Stomach (tissue), 9 donors: ENCODE data around the gene ITGA3. TPM values are rescaled to one million over a fixed set of nuclear protein-coding genes. Genes with fewer than 3 reads are reported as not detected.

Source experiments
- DNase-seq, 2 donors: peaks; one replicate each; pipeline versions ENCODE4 v3.0.0 to v3.0.0-alpha.2; 2013 to 2019
- H3K27ac ChIP-seq, 5 donors: fragments of 200-600 bp in 4 of 5; sonication (generic) in 4 of 5; one replicate each; pipeline ENCODE4 v1.5.1; 2013 to 2019; ENCODE audit warnings: mild to moderate bottlenecking in 1 of 5, moderate library complexity in 1 of 5
- H3K27me3 ChIP-seq, 3 donors: fragments of 200-600 bp; sonication (generic); one replicate each; pipeline ENCODE4 v1.5.1; 2017 to 2019; ENCODE audit warnings: mixed run types in 1 of 3
- H3K36me3 ChIP-seq, 4 donors: fragments of 200-600 bp; sonication (generic); 1 replicate in 3 of 4; 2 replicates in 1 of 4; pipeline ENCODE4 v1.5.1; 2016 to 2019
- H3K4me1 ChIP-seq, 4 donors: fragments of 200-600 bp; sonication (generic); one replicate each; pipeline ENCODE4 v1.5.1; 2016 to 2019
- H3K4me3 ChIP-seq, 4 donors: fragments of 200-600 bp; sonication (generic) in 3 of 4; one replicate each; pipeline ENCODE4 v1.5.1; 2016 to 2019; ENCODE audit warnings: mild to moderate bottlenecking in 1 of 4
- H3K9me3 ChIP-seq, 4 donors: fragments of 200-600 bp; sonication (generic); one replicate each; pipeline ENCODE4 v1.5.1; 2016 to 2019
- EP300 ChIP-seq: sonication (generic); formaldehyde crosslinking; IDR thresholded peaks from one replicate; pipeline ENCODE4 v1.6.1; 2017; ENCODE audit warnings: antibody characterized with exemption
- POLR2A ChIP-seq, 4 donors: fragments of 450-650 bp; IDR thresholded peaks; one replicate each; pipeline ENCODE4 v1.6.1; 2016; ENCODE audit warnings: antibody characterized with exemption in 4 of 4, control low read depth in 2 of 4, mild to moderate bottlenecking in 1 of 4, moderate library complexity in 1 of 4
- POLR2AphosphoS5 ChIP-seq, 3 donors: sonication (generic); formaldehyde crosslinking; IDR thresholded peaks; one replicate each; pipeline ENCODE4 v1.6.1; 2016; ENCODE audit warnings: antibody characterized with exemption in 3 of 3
- WGBS, 5 donors: extraction: QIAGEN DNeasy Blood & Tissue Kit in 3 of 5; methylation state at CpG; one replicate each; pipeline versions ENCODE4 v1.1.5 to v1.1.7; 2013 to 2018; 5-methylcytosine and 5-hydroxymethylcytosine counted together
- intact Hi-C: fragments of 100-400 bp; cut with DNase I; formaldehyde crosslinking; loops from one replicate; pipeline ENCODE4 v1.15.1; 2023; ENCODE audit warnings: low total_unique reads
- polyA plus RNA-seq, 3 donors: library from polyadenylated mRNA; stranded (reverse); fragments of 200-250 nt; gene quantifications; one replicate each; pipeline ENCODE4 v1.2.3, GENCODE V29; 2013
- total RNA-seq, 5 donors: library from RNA; depleted of rRNA; stranded (reverse); fragments of >200 nt; gene quantifications; one replicate each; pipeline versions ENCODE4 v1.1.0 to v1.2.3, GENCODE V29; 2014 to 2016
- TF ChIP-seq, protein P1 (sequence below), 7 experiments: fragments of 450-650 bp in 4 of 7; fragments of 200-600 bp in 3 of 7; sonication (generic) in 3 of 7; IDR thresholded peaks; one replicate each; pipeline ENCODE4 v1.5.1; 2016 to 2019; ENCODE audit warnings: antibody characterized with exemption in 7 of 7, control low read depth in 2 of 7, mild to moderate bottlenecking in 1 of 7
- donor health status: healthy with polysubstance abuse.
- donor health status: Bipolar disorder and iron deficiency.
- donor health status: healthy.

Gene ITGA3
- total and polyA plus RNA-seq, 8 donors: 6.9 to 698 (median 73.9) TPM

DNA sequence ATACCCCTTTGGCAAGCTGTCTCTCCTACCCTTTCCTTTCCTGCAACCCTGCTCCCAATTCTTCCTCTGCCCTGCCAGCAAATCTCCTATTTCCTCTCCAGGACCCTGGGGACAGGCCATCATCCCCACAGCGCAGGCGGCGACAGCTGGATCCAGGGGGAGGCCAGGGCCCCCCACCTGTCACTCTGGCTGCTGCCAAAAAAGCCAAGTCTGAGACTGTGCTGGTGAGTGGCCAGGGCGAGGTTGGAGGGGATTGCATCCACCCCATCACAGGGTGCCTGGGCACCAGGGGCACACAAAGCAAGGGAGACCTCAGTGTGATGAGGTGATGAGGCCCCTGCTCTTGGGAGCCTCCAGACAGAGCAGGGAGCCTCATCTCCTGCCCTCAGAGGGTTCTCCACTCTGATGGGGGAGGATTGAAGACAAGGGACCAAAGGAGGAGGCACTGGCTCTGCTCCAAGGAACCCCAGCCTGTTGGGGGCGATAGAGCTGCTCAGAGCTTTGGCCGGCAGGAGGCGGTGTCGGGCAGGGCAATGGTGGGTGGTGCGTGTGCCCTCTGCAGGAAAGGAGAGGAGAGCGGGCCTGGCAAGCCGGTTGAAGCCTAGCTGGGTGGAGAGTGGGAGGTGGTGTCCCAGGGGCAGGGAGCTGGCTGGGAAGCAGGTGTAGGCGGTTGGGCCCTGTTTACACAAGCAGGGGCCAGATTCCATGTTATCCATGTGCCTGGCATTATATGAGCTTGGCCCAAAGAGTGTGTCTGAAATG, 23.6 kb downstream of the ITGA3 start:
- H3K27me3 ChIP-seq: no peaks in the 10 kb centered on the region
- peaks cover 64 to 99% (median 92%) of the 10 kb centered on the region in 4 donors for H3K36me3 ChIP-seq
- peak; percentile 54 to 71 for DNase-seq
- 50 to 66% (median 59%) methylated on average over 11 to 12 of the region's 12 CpGs for WGBS, 5 donors
- H3K4me1 ChIP-seq: peaks cover 9 to 13% (median 9%) of the 10 kb centered on the region in 4 donors
- intact Hi-C loops: no loop called here
- TF ChIP-seq, protein P1, sequence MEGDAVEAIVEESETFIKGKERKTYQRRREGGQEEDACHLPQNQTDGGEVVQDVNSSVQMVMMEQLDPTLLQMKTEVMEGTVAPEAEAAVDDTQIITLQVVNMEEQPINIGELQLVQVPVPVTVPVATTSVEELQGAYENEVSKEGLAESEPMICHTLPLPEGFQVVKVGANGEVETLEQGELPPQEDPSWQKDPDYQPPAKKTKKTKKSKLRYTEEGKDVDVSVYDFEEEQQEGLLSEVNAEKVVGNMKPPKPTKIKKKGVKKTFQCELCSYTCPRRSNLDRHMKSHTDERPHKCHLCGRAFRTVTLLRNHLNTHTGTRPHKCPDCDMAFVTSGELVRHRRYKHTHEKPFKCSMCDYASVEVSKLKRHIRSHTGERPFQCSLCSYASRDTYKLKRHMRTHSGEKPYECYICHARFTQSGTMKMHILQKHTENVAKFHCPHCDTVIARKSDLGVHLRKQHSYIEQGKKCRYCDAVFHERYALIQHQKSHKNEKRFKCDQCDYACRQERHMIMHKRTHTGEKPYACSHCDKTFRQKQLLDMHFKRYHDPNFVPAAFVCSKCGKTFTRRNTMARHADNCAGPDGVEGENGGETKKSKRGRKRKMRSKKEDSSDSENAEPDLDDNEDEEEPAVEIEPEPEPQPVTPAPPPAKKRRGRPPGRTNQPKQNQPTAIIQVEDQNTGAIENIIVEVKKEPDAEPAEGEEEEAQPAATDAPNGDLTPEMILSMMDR (IDR thresholded peaks at IDR 0.05): peak in 5 of 7 experiments; percentile 37 to 90 (median 57)
- no peak for TF ChIP-seq POLR2A (IDR thresholded peaks at IDR 0.05)
- TF ChIP-seq POLR2AphosphoS5 (IDR thresholded peaks at IDR 0.05): peak in 1 of 3 donors; percentile 16
- no peaks in the 10 kb centered on the region for H3K9me3 ChIP-seq
- no peak overlapping the region for H3K4me3 ChIP-seq
- H3K27ac ChIP-seq: peak overlapping the region in 3 of 5 donors; percentile 3 to 43 (median 3)

DNA sequence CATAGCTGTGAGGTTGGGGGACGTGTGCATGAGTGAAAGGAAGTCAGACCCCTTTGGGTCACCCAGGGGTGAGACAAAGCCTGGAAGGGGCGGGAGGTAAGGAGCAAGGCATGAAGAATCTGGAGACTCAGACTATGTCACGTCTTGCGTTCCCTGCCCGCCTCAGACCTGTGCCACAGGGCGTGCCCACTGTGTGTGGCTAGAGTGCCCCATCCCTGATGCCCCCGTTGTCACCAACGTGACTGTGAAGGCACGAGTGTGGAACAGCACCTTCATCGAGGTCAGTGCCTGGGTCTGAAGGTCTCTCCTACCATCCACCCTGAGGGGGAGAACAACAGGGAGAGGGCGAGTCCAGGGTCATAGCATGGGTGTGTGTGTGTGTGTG, 24.2 kb downstream of the ITGA3 start:
- 69 to 83% (median 76%) methylated on average over 11 of the region's 11 CpGs for WGBS, 5 donors
- intact Hi-C loops: no loop called here
- H3K36me3 ChIP-seq: peaks cover 59 to 97% (median 90%) of the 10 kb centered on the region in 4 donors
- H3K27me3 ChIP-seq: no peaks in the 10 kb centered on the region
- no peaks in the 10 kb centered on the region for H3K9me3 ChIP-seq
- TF ChIP-seq, protein P1 (IDR thresholded peaks at IDR 0.05): no peak
- no peak for TF ChIP-seq EP300
- no peak for TF ChIP-seq POLR2AphosphoS5 (IDR thresholded peaks at IDR 0.05)
- no peak for TF ChIP-seq POLR2A (IDR thresholded peaks at IDR 0.05)
- H3K27ac ChIP-seq: peak overlapping the region in 3 of 5 donors; percentile 3 to 43 (median 3)
- H3K4me3 ChIP-seq: no peak overlapping the region
- no peak for DNase-seq
- peaks cover 9 to 13% (median 9%) of the 10 kb centered on the region in 4 donors for H3K4me1 ChIP-seq

DNA sequence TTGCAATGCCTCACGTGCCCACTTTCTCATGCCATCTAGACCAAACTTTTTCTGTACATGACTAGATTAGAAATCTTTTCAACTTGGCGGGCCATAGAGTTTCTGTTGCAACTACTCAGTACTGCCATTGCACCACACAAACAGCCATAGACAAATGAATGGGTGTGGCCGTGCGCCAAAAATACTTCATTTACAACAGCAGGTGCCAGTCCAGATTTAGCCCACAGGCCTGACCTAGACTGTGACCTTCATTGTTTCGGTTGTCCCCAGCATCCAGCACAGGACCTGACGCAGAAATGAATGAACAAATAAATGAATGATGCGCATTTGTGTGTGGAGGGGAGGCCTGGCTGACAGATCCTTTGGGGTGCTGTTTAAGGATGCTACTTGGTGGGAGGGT, 24.9 kb downstream of the ITGA3 start:
- TF ChIP-seq, protein P1 (IDR thresholded peaks at IDR 0.05): no peak
- TF ChIP-seq EP300: no peak
- TF ChIP-seq POLR2A (IDR thresholded peaks at IDR 0.05): no peak
- TF ChIP-seq POLR2AphosphoS5 (IDR thresholded peaks at IDR 0.05): no peak
- no peaks in the 10 kb centered on the region for H3K27me3 ChIP-seq
- peaks cover 52 to 90% (median 87%) of the 10 kb centered on the region in 4 donors for H3K36me3 ChIP-seq
- DNase-seq: peak in 1 of 2 donors; percentile 53
- H3K9me3 ChIP-seq: no peaks in the 10 kb centered on the region
- WGBS, 5 donors: 78 to 83% (median 79%) methylated on average over 7 of the region's 7 CpGs
- H3K4me1 ChIP-seq: peaks cover 9 to 13% (median 9%) of the 10 kb centered on the region in 4 donors
- no peak overlapping the region for H3K27ac ChIP-seq
- intact Hi-C loops: no loop called here
- H3K4me3 ChIP-seq: no peak overlapping the region

DNA sequence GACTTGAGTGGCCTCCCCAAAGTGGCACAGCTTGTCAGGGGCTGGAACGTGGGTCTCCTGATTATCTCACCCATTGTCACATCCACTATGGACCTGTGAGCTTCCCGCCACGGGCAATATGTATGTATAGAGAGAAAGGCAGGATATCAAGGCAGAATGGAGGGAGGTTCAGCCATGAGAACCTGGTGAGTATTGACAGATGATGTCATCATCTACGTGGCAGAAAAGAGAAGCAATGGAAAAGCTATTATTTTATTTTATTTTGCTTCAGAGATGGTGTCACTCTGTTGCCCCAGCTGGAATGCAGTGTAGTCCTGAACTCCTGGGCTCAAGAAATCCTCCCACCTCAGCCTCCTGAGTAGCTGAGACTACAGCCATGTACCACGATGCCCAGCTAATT, 25.8 kb downstream of the ITGA3 start:
- no peaks in the 10 kb centered on the region for H3K9me3 ChIP-seq
- no peaks in the 10 kb centered on the region for H3K27me3 ChIP-seq
- H3K4me1 ChIP-seq: peaks cover 9 to 13% (median 9%) of the 10 kb centered on the region in 4 donors
- intact Hi-C loops: no loop called here
- peaks cover 47 to 82% (median 77%) of the 10 kb centered on the region in 4 donors for H3K36me3 ChIP-seq
- TF ChIP-seq POLR2A (IDR thresholded peaks at IDR 0.05): no peak
- TF ChIP-seq EP300: no peak
- TF ChIP-seq, protein P1 (IDR thresholded peaks at IDR 0.05): no peak
- no peak overlapping the region for H3K4me3 ChIP-seq
- no peak overlapping the region for H3K27ac ChIP-seq
- 73 to 83% (median 80%) methylated on average over 5 of the region's 5 CpGs for WGBS, 5 donors
- no peak for DNase-seq
